Endothelial cell of umbilical vein (primary cell): Measurements from ENCODE around the gene NANOS2. TPM values are rescaled to one million over a fixed set of nuclear protein-coding genes. Genes with fewer than 3 reads are reported as not detected.
A peak's percentile ranks its signal among the peaks of the same experiment; 100 is the strongest.

ENCODE experiments used
- BruUV-seq: library from RNA; stranded (reverse); fragments of 400-500 nt; replicated peaks from 2 replicates; lab custom pipeline; 2021; lab: Mats Ljungman, UMichigan
- CTCF ChIA-PET: fragments of 300-600, 350-600 bp; sonication (Branson Sonifier 250); formaldehyde crosslinking; loops from one replicate; lab custom pipeline; 2021; ENCODE audit warnings: antibody characterized with exemption, inconsistent platforms; lab: Charles Lee
- POLR2A ChIA-PET: fragments of 300-600, 350-600 bp; sonication (Branson Sonifier 250); formaldehyde crosslinking; loops from one replicate; lab custom pipeline; 2021; ENCODE audit warnings: antibody characterized with exemption, inconsistent platforms; lab: Charles Lee
- DNase-seq: peaks from one replicate; pipeline ENCODE4 v3.0.0-alpha.2; 2011; ENCODE audit warnings: low read depth, low spot score
- FAIRE-seq: peaks from 2 replicates; lab custom pipeline; 2011; peaks lifted over from hg19 to GRCh38; lab: Jason Lieb, UNC
- H2AFZ ChIP-seq: 2 replicates; pipeline ENCODE4 v1.6.0; 2012; ENCODE audit warnings: low read depth, low read length, control low read depth, inconsistent platforms
- H3K27ac ChIP-seq: 2 replicates; pipeline ENCODE4 v1.5.1; 2011; ENCODE audit warnings: low read depth, mild to moderate bottlenecking, control low read depth, low read length, moderate library complexity; ENCODE audit not compliant: insufficient read depth
- H3K27me3 ChIP-seq, 2 experiments: 2 replicates each; pipeline versions ENCODE4 v1.6.0 to v1.6.1; 2011; ENCODE audit warnings: low read length in 2 of 2, mixed read lengths in 1 of 2; ENCODE audit not compliant: control insufficient read depth in 2 of 2, insufficient read depth in 2 of 2
- H3K36me3 ChIP-seq, 2 experiments: 2 replicates in 1 of 2; 3 replicates in 1 of 2; pipeline ENCODE4 v1.5.1; 2011; ENCODE audit warnings: low read length in 2 of 2, mild to moderate bottlenecking in 1 of 2, moderate library complexity in 1 of 2; ENCODE audit not compliant: control insufficient read depth in 2 of 2, insufficient read depth in 2 of 2; ENCODE audit errors: extremely low read depth in 1 of 2
- H3K4me1 ChIP-seq: 3 replicates; pipeline ENCODE4 v1.5.1; 2011; ENCODE audit warnings: mild to moderate bottlenecking, low read length; ENCODE audit not compliant: control insufficient read depth, insufficient read depth; ENCODE audit errors: extremely low read depth
- H3K4me2 ChIP-seq: 2 replicates; pipeline ENCODE4 v1.6.1; 2011; ENCODE audit warnings: low read length, control low read depth, mixed read lengths; ENCODE audit not compliant: insufficient read depth
- H3K4me3 ChIP-seq, 3 experiments: fragments of 200-600 bp in 1 of 3; sonication (generic), shearing (Covaris generic) in 1 of 3; replicated peaks in 1 of 3; 2 replicates each; pipeline ENCODE4 v1.5.1; 2011 to 2016; ENCODE audit warnings: control low read depth in 3 of 3, low read length in 3 of 3, mild to moderate bottlenecking in 2 of 3, inconsistent platforms in 1 of 3, low read depth in 1 of 3, moderate library complexity in 1 of 3; ENCODE audit not compliant: insufficient read depth in 1 of 3
- H3K79me2 ChIP-seq: 2 replicates; pipeline ENCODE4 v1.6.0; 2012; ENCODE audit warnings: low read length, inconsistent platforms; ENCODE audit not compliant: control insufficient read depth, insufficient read depth
- H3K9ac ChIP-seq: replicated peaks from 2 replicates; pipeline ENCODE3; 2011; ENCODE audit warnings: low read length, control low read depth; ENCODE audit not compliant: insufficient read depth; ENCODE audit errors: extremely low read depth
- H3K9me1 ChIP-seq: replicated peaks from 3 replicates; pipeline ENCODE4 v1.6.0; 2011; ENCODE audit warnings: mild to moderate bottlenecking, low read length; ENCODE audit not compliant: control insufficient read depth, insufficient read depth; ENCODE audit errors: extremely low read depth
- H3K9me3 ChIP-seq: replicated peaks from 2 replicates; pipeline ENCODE4 v1.5.1; 2012; ENCODE audit warnings: low read length, inconsistent platforms; ENCODE audit not compliant: control insufficient read depth, insufficient read depth
- H4K20me1 ChIP-seq: replicated peaks from 2 replicates; pipeline ENCODE3; 2011; ENCODE audit warnings: mild to moderate bottlenecking, low read length; ENCODE audit not compliant: control insufficient read depth, insufficient read depth; ENCODE audit errors: extremely low read depth
- CTCF ChIP-seq, 2 donors: IDR thresholded peaks; 1 replicate in 1 of 2; 2 replicates in 1 of 2; pipeline ENCODE4 v1.5.1; 2011; ENCODE audit warnings: low read length in 2 of 2, mild to moderate bottlenecking in 2 of 2, moderate library complexity in 2 of 2, control low read depth in 1 of 2, inconsistent platforms in 1 of 2, low read depth in 1 of 2; ENCODE audit not compliant: insufficient read depth in 1 of 2; ENCODE audit errors: extremely low read depth in 1 of 2
- EZH2 ChIP-seq: IDR thresholded peaks from 2 replicates; pipeline ENCODE4 v1.6.1; 2012; ENCODE audit warnings: borderline replicate concordance, low read depth, mild to moderate bottlenecking, moderate library complexity, low read length, inconsistent platforms; ENCODE audit not compliant: severe bottlenecking
- FOS ChIP-seq: IDR thresholded peaks from 2 replicates; pipeline ENCODE4 v1.6.1; 2011; ENCODE audit warnings: mild to moderate bottlenecking, low read length, moderate library complexity, borderline replicate concordance; ENCODE audit not compliant: insufficient read depth
- JUN ChIP-seq: IDR thresholded peaks from 2 replicates; pipeline ENCODE4 v1.6.1; 2011; ENCODE audit warnings: borderline replicate concordance, low read depth; ENCODE audit not compliant: insufficient read length, insufficient read depth
- MAX ChIP-seq: IDR thresholded peaks from 2 replicates; pipeline ENCODE4 v1.6.1; 2011; ENCODE audit not compliant: insufficient read depth, insufficient read length
- MYC ChIP-seq: IDR thresholded peaks from one replicate; pipeline ENCODE4 v1.6.1; 2011; ENCODE audit warnings: mild to moderate bottlenecking, low read depth, low read length
- POLR2A ChIP-seq: IDR thresholded peaks from 2 replicates; pipeline ENCODE4 v1.6.1; 2012; ENCODE audit warnings: low read depth, mild to moderate bottlenecking, control low read depth, low read length
- POLR2AphosphoS5 ChIP-seq: IDR thresholded peaks from 2 replicates; pipeline ENCODE4 v1.6.1; 2012; ENCODE audit warnings: low read depth, mild to moderate bottlenecking, control low read depth, low read length, moderate library complexity; ENCODE audit not compliant: insufficient read depth
- dilution Hi-C: fragments of 300-500 bp; cut with MboI; formaldehyde crosslinking; loops from one replicate; pipeline ENCODE4 v1.15.0; 2019; ENCODE audit warnings: low sequenced_read_pairs; ENCODE audit not compliant: extremely low pct_ligation_motif_present
- intact Hi-C: fragments of 100-400 bp; cut with micrococcal nuclease; formaldehyde crosslinking; loops from one replicate; pipeline ENCODE4 v1.10.0; 2022
- polyA plus RNA-seq, 4 experiments: library from polyadenylated mRNA; depleted of rRNA in 3 of 4; stranded (reverse) in 3 of 4; unstranded in 1 of 4; fragments of >200 nt; gene quantifications; 2 replicates each; pipeline versions ENCODE4 v1.2.1 to v1.2.3, GENCODE V29; 2011 to 2012; ENCODE audit warnings: missing spikeins in 1 of 4
- total RNA-seq: library from RNA; stranded (reverse); gene quantifications from 2 replicates; pipeline ENCODE4 v1.2.3, GENCODE V29; 2021

The NANOS2 gene
- total and polyA plus RNA-seq, 2 donors (not counting 3 experiments of a cell fraction or from before 2014, with no cell fraction given) = not detected

- H3K27me3 ChIP-seq = no peaks in the 10 kb centered on the region
- DNase-seq (peak; percentile 99), FAIRE-seq (peak; percentile 98)
- dilution Hi-C loops (no loop called here), intact Hi-C loops (loop anchor here (1.0 kb wide), 2 partner anchors 18 to 39 kb away; partner anchors contain the start of gene CCDC61)
- POLR2A ChIA-PET = interaction anchor here (0.6 to 1.3 kb wide), 5 partner anchors 18 to 1478 kb away, joined by 3 to 4 read pairs (median 4); partner anchors contain the start of genes CCDC61 and IRF2BP1
- H3K4me3 ChIP-seq = no peak overlapping the region
- no peak overlapping the region for H2AFZ ChIP-seq
- CTCF ChIA-PET = interaction anchor here (0.7 to 1.6 kb wide), 6 partner anchors 12 to 92 kb away, joined by 3 to 5 read pairs (median 4); partner anchors contain the start of genes FOXA3, MYPOP and NANOS2
- H4K20me1 ChIP-seq = no peaks in the 10 kb centered on the region
- H3K9ac ChIP-seq = peak overlapping the region; percentile 52
- peaks cover 43% of the 10 kb centered on the region for H3K4me1 ChIP-seq
- no peaks in the 10 kb centered on the region for H3K9me1 ChIP-seq
- TF ChIP-seq EZH2 (no peak), JUN (peak; percentile 65), MAX (peak; percentile 83), POLR2A (peak; percentile 65), FOS (peak; percentile 74), MYC (peak; percentile 92), CTCF (IDR thresholded peaks at IDR 0.05; ENCODE audit: extremely low read depth in 1 of 2, insufficient read depth in 1 of 2, low read depth in 1 of 2, low read length in 2 of 2) (no peak), POLR2AphosphoS5 (peak; percentile 86)
- BruUV-seq = no TSS peak
- peaks cover 0 to 16% of the 10 kb centered on the region in 2 experiments for H3K36me3 ChIP-seq
- no peaks in the 10 kb centered on the region for H3K79me2 ChIP-seq
- H3K27ac ChIP-seq = peak overlapping the region; percentile 85
- peak overlapping the region; percentile 26 for H3K4me2 ChIP-seq
- H3K9me3 ChIP-seq = no peaks in the 10 kb centered on the region
These were observed 41.5 kb upstream of the NANOS2 start for GRCh38 chr19:45955905-45956608.
